HG02642 (cell line): ENCODE results near the gene RRAS.
"Not testable (repeated sequence)": the region's sequence is repeated elsewhere in the genome, so short reads cannot be mapped to it uniquely, and the experiment has no call there.

ENCODE experiments used
- ATAC-seq: cut with Tn5 transposase; IDR thresholded peaks from one replicate; pipeline ENCODE4 v1.9.1; 2021; ENCODE audit warnings: mild to moderate bottlenecking; ENCODE audit not compliant: unreplicated experiment, poor library complexity

Gene RRAS

DNA sequence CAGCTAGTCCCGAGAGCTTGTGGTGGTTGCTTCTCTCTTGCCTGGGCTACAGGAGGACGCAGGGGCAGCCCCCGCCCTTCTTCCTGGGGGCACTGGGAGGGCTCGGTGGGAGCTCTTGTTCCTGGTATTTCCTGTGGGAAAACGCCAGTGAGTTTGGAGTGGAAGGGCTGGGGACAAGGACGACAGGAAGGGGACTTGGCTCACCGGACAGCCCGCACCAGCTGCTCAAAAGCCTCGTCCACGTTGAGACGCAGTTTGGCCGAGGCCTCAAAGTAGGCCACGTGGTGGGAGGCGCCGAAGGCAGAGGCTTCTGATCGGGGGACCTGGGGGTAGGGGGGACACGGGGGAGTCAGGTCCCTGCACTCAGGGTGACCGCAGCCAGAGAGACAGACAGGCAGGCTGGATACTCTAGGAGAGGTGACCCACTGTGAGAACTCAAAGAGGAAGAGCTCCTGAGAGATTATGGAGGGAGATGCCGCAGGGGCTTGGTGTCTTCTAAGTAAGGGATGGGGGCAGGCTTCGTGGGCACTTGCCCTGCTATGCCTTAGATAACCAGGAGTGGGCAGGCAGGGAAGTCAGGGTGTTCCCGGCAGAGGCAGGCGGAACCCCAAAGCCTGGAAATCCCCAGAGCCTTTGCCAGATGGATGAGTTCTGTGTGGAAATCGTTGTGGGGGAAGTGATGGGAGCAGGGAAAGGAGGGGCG is 4.3 kb downstream of the RRAS start:
- ATAC-seq, result no peak

DNA sequence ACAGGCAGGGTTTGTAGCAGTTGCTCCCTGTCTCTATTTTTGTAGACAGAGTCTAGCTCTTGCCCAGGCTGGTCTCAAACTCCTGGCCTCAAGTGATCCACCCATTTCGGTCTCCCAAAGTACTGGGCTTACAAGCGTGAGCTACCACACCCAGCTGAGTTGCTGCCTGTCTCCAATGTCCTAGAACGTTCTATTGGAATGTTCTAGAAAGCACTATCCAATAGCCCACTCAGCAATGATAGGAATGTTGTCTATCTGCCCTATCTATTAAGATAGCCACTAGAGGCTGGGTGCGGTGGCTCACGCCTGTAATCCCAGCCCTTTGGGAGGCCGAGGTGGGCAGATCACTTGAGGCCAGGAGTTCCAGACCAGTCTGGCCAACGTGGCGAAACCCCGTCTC is 6.7 kb downstream of the RRAS start:
- not testable (repeated sequence) for ATAC-seq

DNA sequence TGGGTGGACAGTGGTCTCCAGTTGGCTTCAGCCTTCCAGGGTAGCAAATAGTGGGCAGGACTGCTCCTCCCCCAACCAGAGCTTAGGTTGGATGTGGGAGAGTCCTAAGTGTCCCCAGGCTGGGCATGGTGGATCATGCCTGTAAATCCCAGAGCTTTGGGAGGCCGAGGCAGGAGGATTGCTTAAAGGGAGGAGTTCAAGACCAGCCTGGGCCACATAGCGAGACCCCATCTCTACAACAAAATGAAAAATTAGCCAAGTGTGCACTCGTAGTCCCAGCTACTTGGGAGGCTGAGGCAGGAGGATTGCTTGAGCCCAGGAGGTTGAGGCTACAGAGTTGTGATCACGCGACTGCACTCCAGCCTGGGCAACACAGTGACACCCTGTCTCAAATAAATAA is 7.4 kb downstream of the RRAS start:
- no peak for ATAC-seq

GRCh38 chr19:49631610-49632192 is 8.2 kb downstream of the RRAS start:
- no peak for ATAC-seq

DNA sequence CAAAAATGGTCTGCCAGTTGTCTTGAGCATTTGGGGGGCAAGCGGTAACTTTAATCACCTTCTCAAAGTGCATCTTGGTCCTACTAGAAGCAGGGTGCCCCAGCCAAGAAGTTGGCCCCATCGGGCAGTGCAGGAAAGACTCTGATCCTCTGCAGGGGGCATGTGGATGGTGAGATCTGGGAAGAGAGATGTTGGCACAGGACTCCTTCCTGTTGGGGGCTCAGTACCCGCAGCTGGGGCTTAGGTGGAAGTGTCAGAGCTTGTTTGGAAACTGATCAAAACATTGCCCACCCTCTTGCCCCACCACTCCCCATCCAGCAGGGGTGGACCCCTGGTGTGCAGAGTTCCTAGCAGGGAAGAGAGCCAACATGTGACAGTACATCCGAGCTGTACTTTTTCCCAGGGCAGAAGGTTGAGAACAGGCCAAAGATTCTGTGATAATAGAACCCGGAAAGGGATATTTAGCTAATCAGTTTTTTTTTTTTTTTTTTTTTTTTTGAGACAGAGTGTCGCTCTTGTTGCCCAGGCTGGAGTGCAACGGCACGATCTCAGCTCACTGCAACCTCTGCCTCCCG is 8.8 kb downstream of the RRAS start:
- ATAC-seq, result no peak

DNA sequence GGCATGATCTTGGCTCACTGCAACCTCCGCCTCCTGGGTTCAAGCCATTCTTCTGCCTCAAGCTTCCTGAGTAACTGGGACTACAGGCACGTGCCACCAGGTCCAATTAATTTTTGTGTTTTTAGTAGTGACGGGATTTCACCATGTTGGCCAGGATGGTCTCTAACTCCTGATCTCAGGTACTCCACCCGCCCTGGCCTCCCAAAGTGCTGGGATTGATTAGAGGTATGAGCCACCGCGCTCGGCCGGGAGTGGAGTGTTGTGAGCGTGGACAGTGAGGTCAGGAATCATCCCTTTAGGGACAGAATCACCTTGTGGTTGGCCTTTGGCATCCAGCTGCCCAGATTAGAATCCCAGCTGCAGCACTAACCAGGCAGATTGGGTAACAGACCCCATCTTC is 10.3 kb downstream of the RRAS start:
- no peak for ATAC-seq

DNA sequence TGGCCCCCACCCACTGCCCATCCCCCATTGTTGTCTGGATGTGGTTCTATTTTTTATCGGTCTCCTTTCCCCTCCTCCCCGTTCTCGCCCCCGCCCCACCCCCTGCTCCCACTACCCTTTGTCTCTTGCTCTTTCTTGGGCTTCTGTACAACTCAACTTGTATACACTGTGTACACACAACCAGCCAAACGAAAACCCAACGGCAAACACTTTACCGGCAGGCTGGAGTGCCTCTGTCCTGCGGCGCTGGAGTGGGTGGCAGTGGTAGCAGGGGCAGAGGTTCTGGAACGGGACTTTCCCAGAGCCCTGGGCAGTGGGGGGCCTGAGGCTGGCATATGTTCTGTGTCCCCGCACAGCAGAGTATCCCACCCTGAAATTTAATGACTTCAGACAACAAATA is 13.7 kb downstream of the RRAS start:
- ATAC-seq, result no peak

- no peak for ATAC-seq
Observed at GRCh38 chr19:49624967-49625910, 14.7 kb downstream of the RRAS start.

GRCh38 chr19:49617860-49618259 is 22.1 kb downstream of the RRAS start:
- ATAC-seq, result not testable (repeated sequence)

DNA sequence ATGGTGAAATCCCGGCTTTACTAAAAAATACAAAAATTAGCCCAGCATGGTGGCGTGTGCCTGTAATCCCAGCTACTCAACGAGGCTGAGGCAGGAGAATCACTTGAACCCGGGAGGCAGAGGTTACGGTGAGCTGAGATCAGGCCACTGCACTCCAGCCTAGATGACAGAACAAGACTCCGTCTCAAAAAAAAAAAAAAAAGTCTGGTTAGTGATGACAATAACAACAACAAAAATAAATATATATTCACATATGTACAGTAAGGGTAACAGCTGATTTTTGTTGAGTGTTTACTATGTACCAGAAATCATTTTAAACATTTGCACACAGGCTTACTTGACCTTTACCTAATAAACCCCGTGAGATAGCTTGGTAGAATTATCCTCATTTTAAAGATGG is 23.0 kb downstream of the RRAS start:
- ATAC-seq, result no peak

DNA sequence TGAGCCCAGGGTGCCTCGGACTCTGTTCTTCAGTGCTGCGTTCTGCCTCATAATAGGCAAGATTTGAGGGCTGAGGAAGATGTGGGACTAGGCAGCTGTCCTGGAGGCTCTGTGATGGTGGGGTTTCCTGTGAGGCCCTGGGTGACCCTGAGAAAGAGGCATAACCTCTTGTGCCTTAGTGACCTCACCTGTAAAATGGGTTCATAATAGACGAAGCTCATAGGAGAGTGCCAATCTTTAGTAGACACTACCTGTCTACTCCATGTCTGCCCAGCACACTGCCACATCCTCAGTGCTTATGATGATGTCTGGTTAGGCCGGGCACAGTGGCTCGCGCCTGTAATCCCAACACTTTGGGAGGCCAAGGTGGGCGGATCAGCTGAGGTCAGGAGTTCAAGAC is 23.4 kb downstream of the RRAS start:
- ATAC-seq, result no peak

- ATAC-seq, result no peak
Observed at GRCh38 chr19:49615861-49616260, 24.1 kb downstream of the RRAS start.

DNA sequence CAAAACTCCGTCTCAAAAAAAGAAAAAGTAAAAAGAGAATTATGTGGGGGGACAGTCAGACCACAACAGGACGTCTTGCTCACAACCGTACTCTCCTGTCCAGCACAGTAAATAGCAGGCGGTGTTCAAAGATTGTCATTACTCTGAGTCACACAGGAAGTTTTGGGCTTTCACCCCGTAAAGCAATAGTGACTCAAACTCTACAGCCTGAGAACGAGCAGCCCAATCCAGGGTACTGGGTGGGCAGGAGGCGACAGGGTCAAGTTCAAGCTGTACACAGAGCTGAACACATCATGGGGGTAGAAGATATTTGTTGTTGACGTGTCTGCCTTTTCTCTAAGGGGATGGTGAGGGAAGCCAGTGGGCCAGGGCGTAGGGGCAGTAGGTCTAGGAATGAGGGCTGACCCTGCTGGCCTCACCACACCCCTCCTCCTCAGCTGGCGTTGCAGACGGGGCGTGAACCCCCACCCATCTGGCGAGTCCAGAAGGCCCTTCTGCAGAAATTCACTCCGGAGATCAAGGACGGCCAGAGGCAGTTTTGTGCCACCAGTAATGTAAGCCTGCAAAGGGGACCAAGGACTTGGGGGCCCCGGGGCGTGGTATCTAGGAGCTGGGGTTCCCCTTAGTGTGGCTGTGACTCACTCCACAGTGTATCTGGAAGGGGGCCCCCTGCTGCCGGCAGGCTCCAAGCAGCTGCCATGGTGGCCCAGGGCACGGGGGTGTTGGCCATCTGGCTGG is 25.7 kb downstream of the RRAS start:
- ATAC-seq, result no peak

DNA sequence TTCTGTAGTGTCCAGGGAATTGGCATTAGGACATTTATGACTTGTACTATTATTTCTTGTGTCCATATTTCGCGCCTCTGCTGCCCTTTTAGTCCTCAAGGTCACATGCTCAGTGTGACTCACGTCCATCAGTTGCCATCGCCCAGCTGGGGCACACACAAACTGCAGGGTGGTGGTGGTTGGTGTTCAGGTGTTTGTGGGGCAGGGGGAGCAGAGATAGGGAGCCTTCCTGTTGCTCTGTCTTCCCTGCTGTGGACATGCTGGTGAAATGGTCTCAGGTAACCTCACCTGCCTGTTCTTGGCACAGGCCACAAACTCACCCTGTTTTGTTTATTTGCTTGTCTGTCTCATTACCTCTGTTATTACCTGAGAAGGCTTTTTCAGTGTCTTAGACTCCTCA is 26.6 kb downstream of the RRAS start:
- ATAC-seq, result no peak

GRCh38 chr19:49609499-49610092 is 30.3 kb downstream of the RRAS start:
- ATAC-seq, result no peak

- ATAC-seq, result no peak
Observed at GRCh38 chr19:49605605-49606004, 34.3 kb downstream of the RRAS start.

- ATAC-seq, result no peak
Observed at GRCh38 chr19:49602806-49603205, 37.1 kb downstream of the RRAS start.

DNA sequence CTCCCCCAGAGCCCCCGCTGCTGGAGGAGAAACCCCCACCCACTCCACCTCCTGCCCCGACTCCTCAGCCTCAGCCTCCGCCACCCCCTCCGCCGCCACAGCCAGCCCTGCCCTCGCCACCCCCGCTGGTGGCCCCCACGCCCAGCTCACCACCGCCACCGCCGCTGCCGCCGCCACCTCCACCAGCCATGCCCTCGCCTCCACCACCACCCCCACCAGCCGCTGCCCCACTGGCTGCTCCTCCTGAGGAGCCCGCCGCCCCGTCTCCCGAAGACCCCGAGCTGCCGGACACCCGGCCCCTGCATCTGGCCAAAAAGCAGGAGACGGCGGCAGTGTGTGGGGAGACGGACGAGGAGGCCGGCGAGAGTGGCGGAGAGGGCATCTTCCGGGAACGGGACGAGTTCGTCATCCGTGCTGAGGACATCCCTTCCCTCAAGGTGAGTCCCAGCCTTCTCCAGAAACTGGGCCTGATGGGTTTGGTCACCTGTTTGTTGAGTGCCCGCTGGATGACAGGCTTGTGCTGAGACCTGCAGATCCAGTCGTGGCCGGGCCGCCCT is 38.4 kb downstream of the RRAS start:
- no peak for ATAC-seq
